GM12892 (cell line): ENCODE results near the gene DDX56.
"Not testable (repeated sequence)": the region's sequence is repeated elsewhere in the genome, so short reads cannot be mapped to it uniquely, and the experiment has no call there.

Experiments
- DNase-seq: peaks from one replicate; pipeline ENCODE4 v3.0.0; 2011; ENCODE audit not compliant: insufficient read length
- FAIRE-seq: peaks from 2 replicates; lab custom pipeline; 2011; peaks lifted over from hg19 to GRCh38; lab: Jason Lieb, UNC
- POLR2A ChIP-seq: IDR thresholded peaks from 2 replicates; pipeline ENCODE4 v1.6.1; 2011; ENCODE audit warnings: low read depth, low read length, control low read depth
- POLR2AphosphoS5 ChIP-seq: IDR thresholded peaks from 2 replicates; pipeline ENCODE4 v1.6.1; 2011; ENCODE audit warnings: low read depth, low read length, control low read depth
- TAF1 ChIP-seq: IDR thresholded peaks from 2 replicates; pipeline ENCODE4 v1.6.1; 2011; ENCODE audit warnings: low read depth, mild to moderate bottlenecking, control low read depth, low read length, borderline replicate concordance

The DDX56 gene

DNA sequence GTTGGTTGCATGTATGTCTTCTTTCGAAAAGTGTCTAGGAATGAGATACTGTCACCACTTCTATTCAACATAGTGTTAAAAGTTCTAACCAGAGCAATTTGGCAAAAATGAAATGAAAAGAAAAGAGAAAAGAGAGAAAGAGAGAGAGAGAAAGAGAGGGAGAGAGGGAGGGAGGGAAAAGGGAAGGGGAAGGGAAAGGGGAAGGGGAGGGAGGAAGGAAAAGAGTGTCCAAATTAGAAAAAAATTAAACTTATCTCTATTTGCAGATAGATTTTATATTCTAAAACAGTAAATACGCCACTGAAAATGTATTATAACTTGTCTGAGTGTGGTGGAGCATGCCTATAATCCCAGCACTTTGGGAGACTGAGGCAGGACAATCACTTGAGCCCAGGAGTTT lies 16.2 kb downstream of the DDX56 start:
- FAIRE-seq (no peak), DNase-seq (no peak)
- TF ChIP-seq POLR2A (no peak), POLR2AphosphoS5 (no peak), TAF1 (no peak)

- no peak for DNase-seq
- no peak for FAIRE-seq
- no peak for TF ChIP-seq POLR2A
Measured at GRCh38 chr7:44555350-44555749, 18.4 kb downstream of the DDX56 start.

DNA sequence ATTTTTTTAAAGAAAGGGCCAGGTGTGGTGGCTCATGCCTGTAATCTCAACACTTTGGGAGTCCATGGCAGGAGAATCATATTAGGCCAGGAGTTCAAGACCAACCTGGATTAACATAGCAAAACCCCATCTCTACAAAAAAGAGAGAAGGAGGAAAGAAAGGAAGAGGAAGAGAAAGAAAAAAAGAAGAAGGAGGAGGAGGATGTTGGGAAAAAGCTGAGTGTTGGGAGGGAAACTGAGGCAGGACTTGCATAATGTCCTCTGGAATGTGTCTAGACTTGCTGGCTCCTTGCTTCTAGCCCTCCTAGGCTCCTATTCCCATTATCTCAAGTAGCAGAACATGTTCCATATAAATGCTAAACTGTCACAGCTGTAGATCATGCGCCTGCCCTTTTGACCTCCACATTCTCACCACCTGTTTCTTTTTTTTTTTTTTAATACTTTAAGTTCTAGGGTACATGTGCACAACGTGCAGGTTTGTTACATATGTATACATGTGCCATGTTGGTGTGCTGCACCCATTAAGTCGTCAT lies 21.2 kb downstream of the DDX56 start:
- DNase-seq, FAIRE-seq: not testable (repeated sequence)

- DNase-seq (no peak), FAIRE-seq (no peak)
- no peak for TF ChIP-seq TAF1
- no peak for TF ChIP-seq POLR2A
- TF ChIP-seq POLR2AphosphoS5, result no peak
Measured at GRCh38 chr7:44549457-44549856, 24.3 kb downstream of the DDX56 start.

DNA sequence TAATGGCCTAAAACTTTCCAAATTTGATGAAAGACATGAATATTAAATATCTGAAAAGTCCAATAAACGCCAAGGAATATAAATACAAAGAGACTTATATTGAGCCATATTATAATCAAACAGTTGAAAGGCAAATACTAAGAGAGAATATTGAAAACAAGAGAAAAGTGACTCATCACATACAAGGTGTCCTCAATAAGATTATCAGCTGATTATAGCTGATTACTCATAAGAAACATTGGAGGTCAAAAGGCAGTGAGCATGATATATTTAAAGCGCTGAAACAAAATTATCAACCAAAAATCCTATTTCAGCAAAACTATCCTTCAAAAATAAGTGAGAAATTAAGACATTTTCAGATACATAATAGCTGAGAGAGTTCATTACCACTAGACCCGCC lies 24.8 kb downstream of the DDX56 start:
- no peak for DNase-seq

DNA sequence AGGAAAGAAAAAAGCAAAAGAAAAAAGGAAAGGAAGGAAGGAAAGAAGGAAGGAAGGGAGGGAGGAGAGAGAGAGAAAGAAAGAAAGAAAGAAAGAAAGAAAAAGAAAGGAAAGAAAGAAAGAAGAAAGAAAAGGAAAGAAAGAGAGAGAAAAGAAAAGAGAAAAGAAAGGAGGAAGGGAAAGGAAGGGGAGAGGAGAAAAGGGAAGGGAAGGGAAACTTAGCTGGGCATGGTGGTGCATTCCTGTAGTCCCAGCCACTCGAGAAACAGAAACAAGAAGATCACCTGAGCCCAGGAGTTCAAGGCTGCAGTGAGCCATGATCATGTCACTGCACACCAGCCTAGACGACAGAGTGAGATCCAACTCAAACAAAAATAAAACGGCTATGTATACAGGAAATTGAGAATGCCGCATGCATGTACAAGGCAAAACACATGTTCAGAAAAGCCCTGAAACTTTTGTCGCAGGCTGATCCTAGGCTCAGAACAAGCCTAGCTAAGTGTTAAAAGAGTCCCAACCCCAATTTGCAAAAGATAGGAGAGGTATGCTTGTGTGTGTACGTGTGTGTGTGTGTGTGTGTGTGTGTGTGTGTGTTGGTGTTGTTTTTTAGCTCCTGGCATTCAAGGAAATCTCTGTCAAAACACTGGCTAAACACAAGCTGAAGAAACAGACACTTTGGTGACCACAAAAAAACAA lies 26.0 kb downstream of the DDX56 start:
- FAIRE-seq (no peak), DNase-seq (no peak)
- TF ChIP-seq POLR2A (no peak), TAF1 (no peak), POLR2AphosphoS5 (no peak)

More for the DNA sequence above, 24.8 kb downstream of the DDX56 start:
- no peak for TF ChIP-seq TAF1
- no peak for TF ChIP-seq POLR2A
- TF ChIP-seq POLR2AphosphoS5, result no peak
- FAIRE-seq, result no peak

GRCh38 chr7:44541876-44542610 lies 31.7 kb downstream of the DDX56 start:
- no peak for FAIRE-seq
- TF ChIP-seq POLR2AphosphoS5, result no peak
- TF ChIP-seq POLR2A, result no peak
- no peak for DNase-seq

- DNase-seq (no peak), FAIRE-seq (no peak)
- TF ChIP-seq POLR2AphosphoS5 (no peak), TAF1 (no peak), POLR2A (no peak)
Measured at GRCh38 chr7:44541028-44541869, 32.5 kb downstream of the DDX56 start, which contains the start of gene NPC1L1. Gene NPC1L1, minus strand, starts transcription at chr7:44541330. Its CDS starts 71 bp downstream, at chr7:44541259.

GRCh38 chr7:44540592-44541027 lies 33.1 kb downstream of the DDX56 start:
- DNase-seq (no peak), FAIRE-seq (no peak)
- TF ChIP-seq POLR2A, result no peak

GRCh38 chr7:44539669-44540506 lies 33.8 kb downstream of the DDX56 start:
- FAIRE-seq (no peak), DNase-seq (no peak)
- TF ChIP-seq TAF1 (no peak), POLR2AphosphoS5 (no peak), POLR2A (no peak)

GRCh38 chr7:44538798-44539668 lies 34.7 kb downstream of the DDX56 start:
- DNase-seq (no peak), FAIRE-seq (no peak)
- TF ChIP-seq POLR2AphosphoS5 (no peak), TAF1 (no peak), POLR2A (no peak)
